ENCODE data around the gene DDR2.

DNA sequence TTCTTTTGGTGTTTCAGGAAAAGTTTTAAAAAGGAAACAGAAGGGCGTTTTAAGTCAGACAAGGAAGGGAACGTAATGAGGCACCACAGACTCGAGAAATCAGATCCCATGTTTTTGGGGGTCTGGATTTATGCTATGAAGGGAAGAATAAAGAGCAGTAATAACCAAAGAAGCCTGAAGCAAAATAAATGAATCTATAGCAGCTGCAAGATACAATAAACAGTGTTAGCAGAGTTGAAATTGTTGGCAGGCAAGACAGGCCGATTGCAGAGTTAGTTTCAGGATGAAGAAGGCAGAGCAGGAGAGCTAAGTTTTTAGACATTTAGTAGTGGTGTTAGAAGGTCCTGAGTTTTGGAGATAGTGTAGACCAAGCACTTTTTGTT, 425 bp downstream of the DDR2 start:
- no peak for TF ChIP-seq POLR2A (IDR thresholded peaks at IDR 0.05; ENCODE audit: low read length)
- no peak for TF ChIP-seq GATA1 (IDR thresholded peaks at IDR 0.05; ENCODE audit: low read depth, low read length)

All from erythroblast (primary cell).